Fibroblast of lung (primary cell): Measurements from ENCODE around the gene TTC39B. TPM values are rescaled to one million over a fixed set of nuclear protein-coding genes. Genes with fewer than 3 reads are reported as not detected.

ENCODE experiments used
- DNase-seq, 2 donors: peaks; one replicate each; pipeline versions ENCODE4 v3.0.0 to v3.0.0-alpha.2; 2010; ENCODE audit warnings: low read depth in 2 of 2
- H2AFZ ChIP-seq: 2 replicates; pipeline ENCODE4 v1.5.1; 2012; ENCODE audit warnings: low read length, control low read depth, inconsistent platforms
- H3K27ac ChIP-seq: 2 replicates; pipeline ENCODE4 v1.5.1; 2011; ENCODE audit warnings: low read length, control low read depth; ENCODE audit not compliant: insufficient read depth
- H3K27me3 ChIP-seq: 2 replicates; pipeline ENCODE4 v1.5.1; 2011; ENCODE audit warnings: mild to moderate bottlenecking, low read length; ENCODE audit not compliant: control insufficient read depth, insufficient read depth
- H3K36me3 ChIP-seq: 2 replicates; pipeline ENCODE4 v1.5.1; 2011; ENCODE audit warnings: low read length; ENCODE audit not compliant: control insufficient read depth, insufficient read depth
- H3K4me1 ChIP-seq: 2 replicates; pipeline ENCODE4 v1.5.1; 2011; ENCODE audit warnings: low read length; ENCODE audit not compliant: control insufficient read depth, insufficient read depth; ENCODE audit errors: extremely low read depth
- H3K4me2 ChIP-seq: 2 replicates; pipeline ENCODE4 v1.5.1; 2011; ENCODE audit warnings: low read length, control low read depth; ENCODE audit not compliant: insufficient read depth; ENCODE audit errors: extremely low read depth
- H3K4me3 ChIP-seq, 4 experiments: fragments of 200-600 bp in 1 of 4; sonication (generic) in 1 of 4; replicated peaks in 1 of 4; 2 replicates each; pipeline ENCODE4 v1.5.1; 2011 to 2016; ENCODE audit warnings: low read length in 4 of 4, low read depth in 3 of 4, mild to moderate bottlenecking in 3 of 4, control low read depth in 2 of 4, inconsistent platforms in 1 of 4, mixed read lengths in 1 of 4; ENCODE audit not compliant: insufficient read depth in 1 of 4; ENCODE audit errors: control extremely low read depth in 1 of 4
- H3K79me2 ChIP-seq: 2 replicates; pipeline ENCODE4 v1.5.1; 2012; ENCODE audit warnings: mild to moderate bottlenecking, low read length, inconsistent platforms; ENCODE audit not compliant: control insufficient read depth, insufficient read depth
- H3K9ac ChIP-seq: 2 replicates; pipeline ENCODE4 v1.5.1; 2011; ENCODE audit warnings: mild to moderate bottlenecking, low read length, control low read depth; ENCODE audit not compliant: insufficient read depth
- H3K9me3 ChIP-seq: 2 replicates; pipeline ENCODE4 v1.5.1; 2012; ENCODE audit warnings: low read depth, low read length; ENCODE audit not compliant: control insufficient read depth, insufficient read depth
- H4K20me1 ChIP-seq: 2 replicates; pipeline ENCODE4 v1.5.1; 2011; ENCODE audit warnings: low read length; ENCODE audit not compliant: control insufficient read depth, insufficient read depth; ENCODE audit errors: extremely low read depth
- EZH2 ChIP-seq: IDR thresholded peaks from 2 replicates; pipeline ENCODE4 v1.5.1; 2012; ENCODE audit warnings: low read length, control low read depth, mild to moderate bottlenecking; ENCODE audit errors: missing control alignments
- polyA plus RNA-seq, 2 donors: library from polyadenylated mRNA; depleted of rRNA in 1 of 2; stranded (reverse) in 1 of 2; unstranded in 1 of 2; fragments of >200 nt; gene quantifications; 2 replicates each; pipeline ENCODE4 v1.2.1, GENCODE V29; 2011 to 2012; ENCODE audit warnings: missing spikeins in 1 of 2
- total RNA-seq: library from RNA; depleted of rRNA; stranded (reverse); fragments of >200 nt; gene quantifications from 2 replicates; pipeline ENCODE4 v1.2.1, GENCODE V29; 2014
- TF ChIP-seq, protein P1 (sequence below), 2 donors: IDR thresholded peaks in 1 of 2; conservative IDR thresholded peaks in 1 of 2; 1 replicate in 1 of 2; 2 replicates in 1 of 2; pipeline ENCODE4 v1.5.1; 2011 to 2012; ENCODE audit warnings: low read length in 2 of 2, control low read depth in 1 of 2, inconsistent platforms in 1 of 2, low read depth in 1 of 2, mild to moderate bottlenecking in 1 of 2

The TTC39B gene
- total and polyA plus RNA-seq, 2 donors (not counting 1 experiment from before 2014, with no cell fraction given): 6.2 to 16.8 TPM

DNA sequence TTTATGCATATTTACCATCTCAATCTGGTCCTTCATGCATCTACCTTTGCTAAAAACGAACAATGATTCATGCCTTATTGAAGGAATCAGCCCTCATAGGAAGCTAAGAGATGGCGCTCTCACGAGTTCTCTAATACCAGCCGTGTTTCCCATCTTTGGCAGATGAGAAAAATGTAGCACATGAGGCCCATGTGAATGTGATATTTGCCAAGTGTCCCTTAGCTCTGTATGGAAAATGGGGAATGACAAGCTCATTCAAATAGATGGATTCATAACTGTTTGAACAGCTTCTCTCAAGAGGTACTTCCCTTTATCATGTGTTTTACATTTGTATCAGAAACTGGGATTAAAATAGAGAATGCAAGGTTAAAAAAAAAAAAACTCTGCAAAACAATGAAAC lies 66.1 kb downstream of the TTC39B start:
- TF ChIP-seq EZH2: no peak
- TF ChIP-seq, protein P1, sequence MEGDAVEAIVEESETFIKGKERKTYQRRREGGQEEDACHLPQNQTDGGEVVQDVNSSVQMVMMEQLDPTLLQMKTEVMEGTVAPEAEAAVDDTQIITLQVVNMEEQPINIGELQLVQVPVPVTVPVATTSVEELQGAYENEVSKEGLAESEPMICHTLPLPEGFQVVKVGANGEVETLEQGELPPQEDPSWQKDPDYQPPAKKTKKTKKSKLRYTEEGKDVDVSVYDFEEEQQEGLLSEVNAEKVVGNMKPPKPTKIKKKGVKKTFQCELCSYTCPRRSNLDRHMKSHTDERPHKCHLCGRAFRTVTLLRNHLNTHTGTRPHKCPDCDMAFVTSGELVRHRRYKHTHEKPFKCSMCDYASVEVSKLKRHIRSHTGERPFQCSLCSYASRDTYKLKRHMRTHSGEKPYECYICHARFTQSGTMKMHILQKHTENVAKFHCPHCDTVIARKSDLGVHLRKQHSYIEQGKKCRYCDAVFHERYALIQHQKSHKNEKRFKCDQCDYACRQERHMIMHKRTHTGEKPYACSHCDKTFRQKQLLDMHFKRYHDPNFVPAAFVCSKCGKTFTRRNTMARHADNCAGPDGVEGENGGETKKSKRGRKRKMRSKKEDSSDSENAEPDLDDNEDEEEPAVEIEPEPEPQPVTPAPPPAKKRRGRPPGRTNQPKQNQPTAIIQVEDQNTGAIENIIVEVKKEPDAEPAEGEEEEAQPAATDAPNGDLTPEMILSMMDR (conservative IDR thresholded peaks at IDR 0.05 in 1 of 2, IDR thresholded peaks at IDR 0.05 in 1 of 2; ENCODE audit: low read depth in 1 of 2, low read length in 2 of 2): no peak
- Histone ChIP-seq H3K79me2 (no peaks in the 10 kb centered on the region), H3K36me3 (no peaks in the 10 kb centered on the region), H3K4me3 (no peak overlapping the region), H3K4me1 (peaks cover 4% of the 10 kb centered on the region), H3K4me2 (no peak overlapping the region), H3K9me3 (no peaks in the 10 kb centered on the region), H2AFZ (no peak overlapping the region), H4K20me1 (no peaks in the 10 kb centered on the region), H3K27ac (no peak overlapping the region), H3K27me3 (no peaks in the 10 kb centered on the region), H3K9ac (no peak overlapping the region)
- DNase-seq: no peak

DNA sequence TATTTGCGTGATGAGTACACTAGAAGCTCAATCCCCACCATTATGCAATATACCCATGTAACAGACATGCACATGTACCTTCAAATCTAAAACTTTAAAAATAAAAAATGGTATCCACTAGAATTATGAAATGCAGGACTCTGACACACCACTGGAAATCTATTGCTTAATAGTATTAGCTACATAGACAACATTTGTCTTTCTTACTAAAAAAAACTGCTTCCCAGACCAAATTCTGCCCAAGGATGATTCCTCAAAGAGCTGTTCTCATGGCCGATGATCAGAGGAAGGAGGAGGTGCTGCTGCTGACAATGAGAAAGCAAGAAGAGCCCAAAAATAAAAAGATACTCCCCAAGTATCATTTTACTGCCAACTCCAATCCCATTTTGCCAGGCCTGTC lies 67.2 kb downstream of the TTC39B start:
- H3K9ac ChIP-seq: no peak overlapping the region
- peaks cover 4% of the 10 kb centered on the region for H3K4me1 ChIP-seq
- no peak overlapping the region for H2AFZ ChIP-seq
- no peaks in the 10 kb centered on the region for H3K9me3 ChIP-seq
- H3K79me2 ChIP-seq: no peaks in the 10 kb centered on the region
- no peaks in the 10 kb centered on the region for H3K27me3 ChIP-seq
- H3K36me3 ChIP-seq: no peaks in the 10 kb centered on the region
- H4K20me1 ChIP-seq: no peaks in the 10 kb centered on the region
- no peak overlapping the region for H3K4me2 ChIP-seq
- H3K27ac ChIP-seq: no peak overlapping the region
- DNase-seq: no peak
- H3K4me3 ChIP-seq: no peak overlapping the region
- TF ChIP-seq, protein P1 (conservative IDR thresholded peaks at IDR 0.05 in 1 of 2, IDR thresholded peaks at IDR 0.05 in 1 of 2; ENCODE audit: low read depth in 1 of 2, low read length in 2 of 2): no peak
- no peak for TF ChIP-seq EZH2

DNA sequence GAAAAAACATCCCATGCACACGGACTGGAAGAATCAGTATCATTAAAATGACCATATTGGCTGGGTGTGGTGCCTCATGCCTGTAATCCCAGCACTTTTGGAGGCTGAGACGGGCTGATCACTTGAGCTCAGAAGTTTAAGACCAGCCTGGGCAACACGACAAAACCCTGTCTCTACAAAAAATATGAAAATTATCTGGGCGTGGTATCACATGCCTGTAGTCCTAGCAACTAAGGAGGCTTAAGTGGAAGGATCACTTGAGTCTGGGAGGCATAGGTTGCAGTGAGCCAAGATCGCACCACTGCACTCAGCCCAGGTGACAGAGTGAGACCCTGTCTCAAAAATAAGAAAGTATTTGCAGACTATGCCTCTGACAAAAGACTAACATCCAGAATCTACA lies 68.4 kb downstream of the TTC39B start:
- H4K20me1 ChIP-seq: no peaks in the 10 kb centered on the region
- H3K36me3 ChIP-seq: no peaks in the 10 kb centered on the region
- no peak overlapping the region for H3K27ac ChIP-seq
- no peak for TF ChIP-seq EZH2
- TF ChIP-seq, protein P1 (conservative IDR thresholded peaks at IDR 0.05 in 1 of 2, IDR thresholded peaks at IDR 0.05 in 1 of 2; ENCODE audit: low read depth in 1 of 2, low read length in 2 of 2): no peak
- no peaks in the 10 kb centered on the region for H3K79me2 ChIP-seq
- DNase-seq: no peak
- H3K27me3 ChIP-seq: no peaks in the 10 kb centered on the region
- H2AFZ ChIP-seq: no peak overlapping the region
- no peak overlapping the region for H3K4me3 ChIP-seq
- peaks cover 4% of the 10 kb centered on the region for H3K4me1 ChIP-seq
- H3K9ac ChIP-seq: no peak overlapping the region
- no peaks in the 10 kb centered on the region for H3K9me3 ChIP-seq
- H3K4me2 ChIP-seq: no peak overlapping the region
